ENCODE results near the gene TMEM255A. TPM values are rescaled to one million over a fixed set of nuclear protein-coding genes. Genes with fewer than 3 reads are reported as not detected.

The TMEM255A gene
- total RNA-seq, 1 donor from 2014 or later, result not detected

Other genes starting within 250 kb of the TMEM255A start
- gene RHOXF2B, start 233.8 kb downstream of the TMEM255A start, total RNA-seq, result not detected in 2 replicates
- gene RHOXF1, start 195.5 kb downstream of the TMEM255A start, total RNA-seq, result not detected in 2 replicates
- not detected in 2 replicates for gene RHOXF2, start 152.8 kb downstream of the TMEM255A start, total RNA-seq
- 15.9 and 16.7 TPM in 2 replicates for gene ZBTB33, start 60.6 kb downstream of the TMEM255A start, total RNA-seq
- gene ATP1B4, start 50.6 kb upstream of the TMEM255A start, total RNA-seq, result not detected in 2 replicates
- gene LAMP2, start 157.8 kb upstream of the TMEM255A start, total RNA-seq, result 141 and 142 TPM in 2 replicates
- 86.1 and 89.2 TPM in 2 replicates for gene CUL4B, start 249.5 kb upstream of the TMEM255A start, total RNA-seq

Data from pulmonary artery endothelial cell (primary cell).